Neural progenitor cell (in vitro differentiated cells): ENCODE data around the gene ZNF382. TPM values are rescaled to one million over a fixed set of nuclear protein-coding genes. Genes with fewer than 3 reads are reported as not detected.
A peak's percentile ranks its signal among the peaks of the same experiment; 100 is the strongest.

Experiments used
- DNase-seq: peaks from one replicate; pipeline ENCODE4 v3.0.0-alpha.2; 2016; ENCODE audit warnings: low spot score
- H2AFZ ChIP-seq: fragments of 200-600 bp; sonication (generic); replicated peaks from 2 replicates; pipeline ENCODE4 v1.6.1; 2016; ENCODE audit warnings: antibody characterized with exemption
- H3F3A ChIP-seq: fragments of 200-600 bp; sonication (generic); 2 replicates; pipeline ENCODE4 v1.6.1; 2016; ENCODE audit warnings: antibody characterized with exemption, low read depth
- H3K27ac ChIP-seq: fragments of 200-600 bp; sonication (generic); 2 replicates; pipeline ENCODE4 v1.5.1; 2016; ENCODE audit warnings: mild to moderate bottlenecking
- H3K27me3 ChIP-seq: fragments of 200-600 bp; sonication (generic); 2 replicates; pipeline ENCODE4 v1.6.1; 2016; ENCODE audit warnings: mild to moderate bottlenecking, moderate library complexity
- H3K36me3 ChIP-seq: fragments of 200-600 bp; sonication (generic); 2 replicates; pipeline ENCODE4 v1.5.1; 2016
- H3K4me1 ChIP-seq: fragments of 200-600 bp; sonication (generic); 2 replicates; pipeline ENCODE4 v1.6.1; 2016; ENCODE audit warnings: mixed run types
- H3K4me2 ChIP-seq: fragments of 200-600 bp; sonication (generic); 2 replicates; pipeline ENCODE4 v1.6.1; 2016
- H3K4me3 ChIP-seq: fragments of 200-600 bp; sonication (generic); 2 replicates; pipeline ENCODE4 v1.5.1; 2016
- H3K79me2 ChIP-seq: fragments of 200-600 bp; sonication (generic); 2 replicates; pipeline ENCODE4 v1.6.1; 2016; ENCODE audit warnings: low read depth
- H3K9ac ChIP-seq: fragments of 200-600 bp; sonication (generic); 2 replicates; pipeline ENCODE4 v1.6.1; 2016
- H3K9me3 ChIP-seq: fragments of 200-600 bp; sonication (generic); 2 replicates; pipeline ENCODE4 v1.5.1; 2016; ENCODE audit warnings: low read depth
- H4K20me1 ChIP-seq: fragments of 200-600 bp; sonication (generic); 2 replicates; pipeline ENCODE4 v1.6.1; 2016; ENCODE audit warnings: low read depth
- H3K27ac Mint-ChIP-seq: 3 replicates; pipeline ENCODE4 v1.8.0; 2021; ENCODE audit warnings: mixed read lengths
- H3K27me3 Mint-ChIP-seq: 2 replicates; pipeline ENCODE4 v1.8.0; 2022; ENCODE audit warnings: low read depth, mild to moderate bottlenecking, inconsistent platforms, moderate library complexity, mixed read lengths; ENCODE audit not compliant: insufficient read depth
- H3K36me3 Mint-ChIP-seq: 3 replicates; pipeline ENCODE4 v1.8.0; 2021; ENCODE audit warnings: mixed read lengths
- H3K4me1 Mint-ChIP-seq: 3 replicates; pipeline ENCODE4 v1.8.0; 2021; ENCODE audit warnings: mixed read lengths
- H3K4me3 Mint-ChIP-seq: 3 replicates; pipeline ENCODE4 v1.8.0; 2021; ENCODE audit warnings: mild to moderate bottlenecking, moderate library complexity, mixed read lengths
- H3K9me3 Mint-ChIP-seq: 3 replicates; pipeline ENCODE4 v1.8.0; 2020; ENCODE audit warnings: mixed read lengths
- EZH2 ChIP-seq: fragments of 200-600 bp; sonication (generic); IDR thresholded peaks from 2 replicates; pipeline ENCODE4 v1.6.1; 2017; ENCODE audit warnings: antibody characterized with exemption, mild to moderate bottlenecking, moderate library complexity
- EZH2phosphoT487 ChIP-seq: fragments of 200-600 bp; sonication (generic); IDR thresholded peaks from 2 replicates; pipeline ENCODE4 v1.6.1; 2017; ENCODE audit warnings: antibody characterized with exemption
- total RNA-seq: library from RNA; depleted of rRNA; stranded (reverse); fragments of >200 nt; gene quantifications from 2 replicates; pipeline ENCODE4 v1.2.3, GENCODE V29; 2015; ENCODE audit warnings: low replicate concordance
- TF ChIP-seq, protein P1 (sequence below): fragments of 200-600 bp; sonication (generic); IDR thresholded peaks from 2 replicates; pipeline ENCODE4 v1.5.1; 2017; ENCODE audit warnings: antibody characterized with exemption, mild to moderate bottlenecking

The ZNF382 gene
- total RNA-seq, 1 donor from 2014 or later, result 17.8 TPM

GRCh38 chr19:36573020-36573894 is 31.9 kb upstream of the ZNF382 start, which contains the start of gene ZNF529:
ZNF529 (minus strand) TSS chr19:36573292; CDS start chr19:36572346, 946 bp downstream.
- TF ChIP-seq EZH2 (no peak), EZH2phosphoT487 (no peak)
- TF ChIP-seq, protein P1, sequence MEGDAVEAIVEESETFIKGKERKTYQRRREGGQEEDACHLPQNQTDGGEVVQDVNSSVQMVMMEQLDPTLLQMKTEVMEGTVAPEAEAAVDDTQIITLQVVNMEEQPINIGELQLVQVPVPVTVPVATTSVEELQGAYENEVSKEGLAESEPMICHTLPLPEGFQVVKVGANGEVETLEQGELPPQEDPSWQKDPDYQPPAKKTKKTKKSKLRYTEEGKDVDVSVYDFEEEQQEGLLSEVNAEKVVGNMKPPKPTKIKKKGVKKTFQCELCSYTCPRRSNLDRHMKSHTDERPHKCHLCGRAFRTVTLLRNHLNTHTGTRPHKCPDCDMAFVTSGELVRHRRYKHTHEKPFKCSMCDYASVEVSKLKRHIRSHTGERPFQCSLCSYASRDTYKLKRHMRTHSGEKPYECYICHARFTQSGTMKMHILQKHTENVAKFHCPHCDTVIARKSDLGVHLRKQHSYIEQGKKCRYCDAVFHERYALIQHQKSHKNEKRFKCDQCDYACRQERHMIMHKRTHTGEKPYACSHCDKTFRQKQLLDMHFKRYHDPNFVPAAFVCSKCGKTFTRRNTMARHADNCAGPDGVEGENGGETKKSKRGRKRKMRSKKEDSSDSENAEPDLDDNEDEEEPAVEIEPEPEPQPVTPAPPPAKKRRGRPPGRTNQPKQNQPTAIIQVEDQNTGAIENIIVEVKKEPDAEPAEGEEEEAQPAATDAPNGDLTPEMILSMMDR, result peak; percentile 26
- Mint-ChIP-seq H3K36me3 (peaks cover 63% of the 10 kb centered on the region), H3K4me1 (peaks cover 16% of the 10 kb centered on the region), H3K27me3 (peaks cover 3% of the 10 kb centered on the region), H3K4me3 (peak within 1 kb of the TSS; percentile 95), H3K27ac (peak within 1 kb of the TSS; percentile 78), H3K9me3 (peaks cover 62% of the 10 kb centered on the region)
- Histone ChIP-seq H3K4me2 (peak within 1 kb of the TSS; percentile 90), H3K9me3 (no peaks in the 10 kb centered on the region), H3K36me3 (no peaks in the 10 kb centered on the region), H4K20me1 (no peaks in the 10 kb centered on the region), H3K79me2 (peaks cover 74% of the 10 kb centered on the region), H3K27ac (peak within 1 kb of the TSS; percentile 2), H3F3A (no peaks in the 10 kb centered on the region), H3K9ac (peak within 1 kb of the TSS; percentile 70), H3K4me3 (peak within 1 kb of the TSS; percentile 76), H3K4me1 (peaks cover 16% of the 10 kb centered on the region), H3K27me3 (no peaks in the 10 kb centered on the region), H2AFZ (peak within 1 kb of the TSS; percentile 92)
- peak; percentile 97 for DNase-seq

DNA sequence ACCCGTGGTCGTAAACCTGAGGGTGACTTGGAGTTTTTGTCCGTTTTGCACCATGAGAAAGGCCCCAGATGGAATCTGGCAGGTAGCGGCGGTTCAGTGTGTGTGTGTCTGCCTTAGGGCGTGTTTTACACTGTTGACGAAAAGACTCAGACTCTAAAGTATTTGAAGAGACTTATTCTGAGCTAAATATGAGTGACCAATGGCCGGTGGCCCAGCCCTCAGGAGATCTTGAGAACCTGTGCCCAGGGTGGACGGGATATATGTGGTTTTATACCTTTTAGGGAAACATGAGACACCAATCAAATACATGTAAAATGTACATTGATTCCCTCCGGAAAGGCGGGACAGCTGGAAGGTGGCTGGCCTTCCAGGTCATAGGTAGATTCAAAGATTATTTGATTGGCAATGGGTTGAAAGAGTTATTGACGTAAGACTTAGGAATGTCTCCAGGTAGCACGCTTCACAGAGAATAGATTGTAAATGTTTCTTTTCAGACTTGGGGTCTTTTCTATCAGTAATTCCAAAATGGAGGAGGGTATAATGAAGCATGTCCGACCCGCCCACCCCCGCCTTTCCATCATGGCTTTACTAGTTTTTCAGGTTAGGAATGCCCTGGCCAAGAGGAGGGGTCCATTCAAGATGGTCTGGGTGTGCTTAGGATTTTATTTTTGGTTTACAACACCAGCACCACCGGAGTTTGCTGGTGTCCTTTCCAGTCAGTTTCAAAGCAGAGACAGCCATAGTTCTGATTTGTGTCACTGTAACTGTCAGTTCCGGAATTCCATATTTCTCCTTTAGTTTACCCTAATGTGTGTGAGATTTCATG is 31.0 kb upstream of the ZNF382 start:
- peak overlapping the region; percentile 76 for H3K4me3 ChIP-seq
- peak overlapping the region; percentile 2 for H3K27ac ChIP-seq
- H3K4me1 Mint-ChIP-seq, result peaks cover 16% of the 10 kb centered on the region
- H4K20me1 ChIP-seq, result no peaks in the 10 kb centered on the region
- H3K4me2 ChIP-seq, result peak overlapping the region; percentile 90
- peaks cover 1% of the 10 kb centered on the region for H3K36me3 ChIP-seq
- peaks cover 66% of the 10 kb centered on the region for H3K79me2 ChIP-seq
- peaks cover 16% of the 10 kb centered on the region for H3K4me1 ChIP-seq
- H3K4me3 Mint-ChIP-seq, result peak overlapping the region; percentile 95
- no peaks in the 10 kb centered on the region for H3K9me3 ChIP-seq
- no peak for TF ChIP-seq EZH2
- TF ChIP-seq EZH2phosphoT487, result no peak
- TF ChIP-seq, protein P1, result no peak
- peak overlapping the region; percentile 34 for H2AFZ ChIP-seq
- H3K27me3 Mint-ChIP-seq, result peaks cover 6% of the 10 kb centered on the region
- no peaks in the 10 kb centered on the region for H3K27me3 ChIP-seq
- no peak for DNase-seq
- no peaks in the 10 kb centered on the region for H3F3A ChIP-seq
- peak overlapping the region; percentile 32 for H3K27ac Mint-ChIP-seq
- H3K9me3 Mint-ChIP-seq, result peaks cover 60% of the 10 kb centered on the region
- peaks cover 61% of the 10 kb centered on the region for H3K36me3 Mint-ChIP-seq
- peak overlapping the region; percentile 68 for H3K9ac ChIP-seq

GRCh38 chr19:36574741-36575140 is 30.4 kb upstream of the ZNF382 start:
- peaks cover 8% of the 10 kb centered on the region for H3K36me3 ChIP-seq
- peaks cover 16% of the 10 kb centered on the region for H3K4me1 ChIP-seq
- peak overlapping the region; percentile 76 for H3K4me3 ChIP-seq
- H3F3A ChIP-seq, result no peaks in the 10 kb centered on the region
- H3K9ac ChIP-seq, result no peak overlapping the region
- no peak for TF ChIP-seq EZH2
- TF ChIP-seq EZH2phosphoT487, result no peak
- TF ChIP-seq, protein P1, result no peak
- no peak for DNase-seq
- Mint-ChIP-seq H3K36me3 (peaks cover 60% of the 10 kb centered on the region), H3K9me3 (peaks cover 55% of the 10 kb centered on the region), H3K27me3 (peaks cover 6% of the 10 kb centered on the region), H3K4me3 (peak overlapping the region; percentile 95), H3K27ac (no peak overlapping the region), H3K4me1 (peaks cover 16% of the 10 kb centered on the region)
- no peaks in the 10 kb centered on the region for H3K9me3 ChIP-seq
- no peak overlapping the region for H3K27ac ChIP-seq
- H4K20me1 ChIP-seq, result no peaks in the 10 kb centered on the region
- no peak overlapping the region for H2AFZ ChIP-seq
- H3K4me2 ChIP-seq, result peak overlapping the region; percentile 90
- H3K27me3 ChIP-seq, result no peaks in the 10 kb centered on the region
- peaks cover 67% of the 10 kb centered on the region for H3K79me2 ChIP-seq
